Testis (tissue), 5 donors: ENCODE data around the gene UNC119. TPM values are rescaled to one million over a fixed set of nuclear protein-coding genes. Genes with fewer than 3 reads are reported as not detected.

ENCODE experiments used
- DNase-seq: peaks from one replicate; pipeline ENCODE4 v3.0.0-alpha.2; 2019
- H3K27ac ChIP-seq, 2 donors: fragments of 200-600 bp; sonication (generic); one replicate each; pipeline ENCODE4 v1.5.1; 2019
- H3K27me3 ChIP-seq: fragments of 200-600 bp; sonication (generic); one replicate; pipeline ENCODE4 v1.5.1; 2019
- H3K36me3 ChIP-seq: fragments of 200-600 bp; sonication (generic); one replicate; pipeline ENCODE4 v1.5.1; 2017; ENCODE audit warnings: low read depth; ENCODE audit errors: missing control alignments
- H3K4me1 ChIP-seq: fragments of 200-600 bp; sonication (generic); one replicate; pipeline ENCODE4 v1.5.1; 2019
- H3K4me3 ChIP-seq, 2 donors: fragments of 200-600 bp; sonication (generic); one replicate each; pipeline ENCODE4 v1.5.1; 2017 to 2019
- H3K9me3 ChIP-seq: fragments of 200-600 bp; sonication (generic); one replicate; pipeline ENCODE4 v1.5.1; 2017
- POLR2A ChIP-seq: fragments of 450-650 bp; IDR thresholded peaks from one replicate; pipeline ENCODE4 v1.6.1; 2017; ENCODE audit warnings: antibody characterized with exemption, mild to moderate bottlenecking, moderate library complexity
- WGBS, 2 donors: methylation state at CpG; one replicate each; pipeline ENCODE4 v1.1.5; 2018; 5-methylcytosine and 5-hydroxymethylcytosine counted together
- intact Hi-C: fragments of 100-400 bp; cut with DNase I; formaldehyde crosslinking; loops from one replicate; pipeline ENCODE4 v1.15.1; 2023; ENCODE audit warnings: low total_unique reads
- long read RNA-seq, 2 donors: transcript quantifications; one replicate each; lab custom pipeline, GENCODE V29; 2026
- polyA plus RNA-seq: library from polyadenylated mRNA; stranded (reverse); fragments of 350-450 nt; fragmentation: Illumina TruSeq; extraction: RNeasy Lipid Tissue Mini Kit (QIAGEN cat#74804); gene quantifications from one replicate; pipeline ENCODE4 v1.2.3, GENCODE V29; 2014; ENCODE audit warnings: low read depth, low replicate concordance; ENCODE audit not compliant: insufficient read depth
- total RNA-seq, 2 donors: library from RNA; depleted of rRNA; stranded (reverse); fragments of >200 nt; gene quantifications; one replicate each; pipeline ENCODE4 v1.2.3, GENCODE V29; 2016
- TF ChIP-seq, protein P1 (sequence below), 3 experiments: fragments of 450-650 bp in 2 of 3; fragments of 200-600 bp in 1 of 3; sonication (generic) in 1 of 3; IDR thresholded peaks; one replicate each; pipeline ENCODE4 v1.5.1; 2016 to 2019; ENCODE audit warnings: antibody characterized with exemption in 3 of 3, mild to moderate bottlenecking in 2 of 3, moderate library complexity in 1 of 3

Gene UNC119
- total RNA-seq (100 to 1,000 TPM; 175 to 180 TPM), polyA plus RNA-seq (94.9 TPM)
- long read RNA-seq, donor 1, full-length matches to known transcripts, result 25 of 25 reads
- long read RNA-seq, donor 1, partial matches to known transcripts, result 0 of 25 reads
- long read RNA-seq, donor 1, other reads (novel, unspliced or antisense), result 0 of 25 reads
- long read RNA-seq, donor 2, full-length matches to known transcripts, result 24 of 24 reads
- long read RNA-seq, donor 2, partial matches to known transcripts, result 0 of 24 reads
- long read RNA-seq, donor 2, other reads (novel, unspliced or antisense), result 0 of 24 reads

DNA sequence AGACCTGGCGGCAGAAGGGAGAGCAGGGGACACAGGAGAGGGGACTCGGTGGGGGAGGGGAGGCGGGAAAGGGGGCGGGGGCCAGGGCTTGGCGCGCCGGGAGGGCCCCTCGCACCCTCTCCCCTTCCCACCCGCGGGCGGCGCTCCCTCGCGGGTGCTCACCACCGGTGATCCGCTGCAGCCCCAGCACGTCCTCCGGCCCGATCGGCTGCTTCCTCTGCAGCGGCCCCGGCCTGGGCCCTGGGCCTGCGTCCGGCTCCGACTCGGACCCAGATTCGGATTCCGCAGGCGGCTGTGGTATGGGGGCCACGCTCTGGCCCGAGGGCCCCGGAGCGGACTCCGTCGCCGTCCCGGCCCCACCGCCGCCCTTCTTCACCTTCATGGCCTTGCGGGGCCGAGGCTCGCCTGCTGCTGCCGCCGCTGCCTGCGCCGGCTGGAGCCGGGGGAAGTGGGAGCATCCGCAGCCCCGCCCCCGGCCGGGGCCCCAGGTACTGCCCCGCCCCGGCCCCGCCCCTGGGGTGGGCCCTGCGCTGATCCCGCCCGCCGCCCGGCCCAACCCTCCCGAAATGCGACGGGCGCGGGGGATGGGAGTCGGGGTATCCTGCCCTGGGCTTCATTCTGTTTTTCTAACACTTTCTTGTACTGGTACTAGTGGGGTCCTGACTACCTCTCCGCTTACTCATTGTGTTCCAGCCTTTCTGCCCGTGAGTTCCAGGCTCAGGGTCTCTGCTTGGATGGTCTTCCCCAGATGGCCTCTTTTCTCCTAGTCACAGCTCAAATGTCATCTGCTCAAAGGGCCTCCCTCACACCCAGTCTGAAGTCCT lies at the start of gene UNC119:
UNC119 (minus strand) TSS at position 449 of the 824 bp plus-strand sequence; CDS start at position 382, 67 bp downstream.
- intact Hi-C loops, result no loop called here
- Histone ChIP-seq H3K4me1 (peaks cover 17% of the 10 kb centered on the region), H3K4me3 (peak within 1 kb of the TSS; percentile 86 to 92), H3K36me3 (no peaks in the 10 kb centered on the region), H3K9me3 (no peaks in the 10 kb centered on the region), H3K27ac (peak within 1 kb of the TSS; percentile 53 to 65), H3K27me3 (no peaks in the 10 kb centered on the region)
- TF ChIP-seq, protein P1, sequence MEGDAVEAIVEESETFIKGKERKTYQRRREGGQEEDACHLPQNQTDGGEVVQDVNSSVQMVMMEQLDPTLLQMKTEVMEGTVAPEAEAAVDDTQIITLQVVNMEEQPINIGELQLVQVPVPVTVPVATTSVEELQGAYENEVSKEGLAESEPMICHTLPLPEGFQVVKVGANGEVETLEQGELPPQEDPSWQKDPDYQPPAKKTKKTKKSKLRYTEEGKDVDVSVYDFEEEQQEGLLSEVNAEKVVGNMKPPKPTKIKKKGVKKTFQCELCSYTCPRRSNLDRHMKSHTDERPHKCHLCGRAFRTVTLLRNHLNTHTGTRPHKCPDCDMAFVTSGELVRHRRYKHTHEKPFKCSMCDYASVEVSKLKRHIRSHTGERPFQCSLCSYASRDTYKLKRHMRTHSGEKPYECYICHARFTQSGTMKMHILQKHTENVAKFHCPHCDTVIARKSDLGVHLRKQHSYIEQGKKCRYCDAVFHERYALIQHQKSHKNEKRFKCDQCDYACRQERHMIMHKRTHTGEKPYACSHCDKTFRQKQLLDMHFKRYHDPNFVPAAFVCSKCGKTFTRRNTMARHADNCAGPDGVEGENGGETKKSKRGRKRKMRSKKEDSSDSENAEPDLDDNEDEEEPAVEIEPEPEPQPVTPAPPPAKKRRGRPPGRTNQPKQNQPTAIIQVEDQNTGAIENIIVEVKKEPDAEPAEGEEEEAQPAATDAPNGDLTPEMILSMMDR (IDR thresholded peaks at IDR 0.05), result no peak
- no peak for TF ChIP-seq POLR2A
- DNase-seq, result peak; percentile 89
- 1 to 3% methylated on average over 16 to 64 of the region's 67 CpGs for WGBS, 2 donors

DNA sequence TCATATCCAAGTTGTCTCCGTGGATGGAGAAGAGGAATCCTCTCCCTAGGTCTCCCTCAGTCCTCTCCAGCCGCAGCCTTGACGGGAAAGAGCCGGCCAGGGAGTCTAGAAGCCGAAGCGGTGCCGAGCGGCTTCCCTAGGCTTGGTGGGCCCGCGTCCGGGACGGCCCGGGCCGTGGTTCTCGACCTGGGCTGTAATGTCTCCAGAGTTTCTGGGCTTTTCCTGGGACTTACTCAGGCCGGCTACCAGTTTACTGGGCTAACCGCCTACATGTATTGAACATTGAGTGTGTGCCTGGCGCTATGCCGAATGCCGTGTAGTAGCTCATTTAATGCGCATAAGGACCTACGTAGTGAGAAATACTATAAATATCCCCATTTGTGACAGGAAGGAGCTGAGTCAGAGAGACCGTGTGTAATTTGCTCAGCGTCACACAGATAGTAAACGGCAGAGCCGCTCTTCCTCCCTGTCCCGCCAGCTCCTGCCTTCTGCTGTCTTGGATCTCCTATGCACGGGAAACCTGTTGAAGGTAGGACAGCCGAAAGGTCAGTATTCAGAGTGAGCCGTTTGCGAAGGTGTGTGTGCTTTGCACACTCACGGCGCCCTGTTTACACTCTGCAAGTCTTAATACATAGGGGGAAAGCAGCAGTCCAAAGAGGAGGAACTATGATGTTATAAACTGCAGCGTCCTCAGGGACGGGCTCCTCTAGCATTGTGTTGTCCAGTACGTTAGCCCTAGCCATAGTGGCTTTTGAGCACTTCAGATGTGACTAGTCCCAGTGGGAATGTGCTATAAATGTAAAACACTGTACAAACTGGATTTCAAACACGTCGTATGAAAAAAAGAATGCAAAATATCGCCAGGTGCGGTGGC lies 47.1 kb upstream of the UNC119 start:
- peak overlapping the region; percentile 92 to 97 for H3K27ac ChIP-seq
- TF ChIP-seq, protein P1 (IDR thresholded peaks at IDR 0.05), result no peak
- no peak for TF ChIP-seq POLR2A
- peak overlapping the region; percentile 62 to 75 for H3K4me3 ChIP-seq
- peak; percentile 70 for DNase-seq
- peaks cover 10% of the 10 kb centered on the region for H3K4me1 ChIP-seq
- no peaks in the 10 kb centered on the region for H3K36me3 ChIP-seq
- WGBS, 2 donors, result 16 to 18% methylated on average over 21 to 40 of the region's 40 CpGs
- H3K27me3 ChIP-seq, result no peaks in the 10 kb centered on the region
- intact Hi-C loops, result no loop called here
- H3K9me3 ChIP-seq, result no peaks in the 10 kb centered on the region

DNA sequence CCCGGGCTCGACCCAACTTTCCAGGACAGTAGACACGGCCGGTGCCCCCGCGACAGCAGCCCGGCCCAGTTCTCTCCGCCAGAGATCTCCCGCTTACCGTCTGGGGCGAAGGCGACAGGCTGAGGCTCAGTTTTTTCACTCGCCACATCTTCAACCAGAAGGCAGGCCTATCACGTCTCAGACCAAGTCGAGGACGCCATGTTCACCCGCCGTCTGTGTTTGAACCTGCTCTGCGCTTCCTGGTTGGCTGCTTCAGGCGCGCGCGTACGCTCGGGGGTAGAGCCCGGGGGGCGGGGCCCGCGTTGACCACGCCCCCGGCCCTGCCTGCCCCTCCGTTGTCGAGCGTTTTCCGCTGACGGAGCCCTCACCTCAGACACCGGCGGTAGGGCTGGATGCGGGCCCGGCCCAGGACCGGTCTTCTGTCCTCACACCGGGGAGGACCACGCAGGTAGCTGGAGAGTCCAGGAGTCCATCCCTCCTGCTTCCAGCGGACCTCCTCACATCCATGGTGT lies 46.4 kb upstream of the UNC119 start, which contains the start of gene SPAG5:
SPAG5 (minus strand) TSS at position 227 of the 512 bp plus-strand sequence; CDS start at position 148, 79 bp downstream.
- no peaks in the 10 kb centered on the region for H3K27me3 ChIP-seq
- no peaks in the 10 kb centered on the region for H3K36me3 ChIP-seq
- peak within 1 kb of the TSS; percentile 62 to 75 for H3K4me3 ChIP-seq
- H3K9me3 ChIP-seq, result no peaks in the 10 kb centered on the region
- H3K4me1 ChIP-seq, result peaks cover 10% of the 10 kb centered on the region
- TF ChIP-seq POLR2A, result peak; percentile 74
- TF ChIP-seq, protein P1 (IDR thresholded peaks at IDR 0.05), result no peak
- intact Hi-C loops, result no loop called here
- WGBS, 2 donors, result 1% methylated on average over 41 of the region's 44 CpGs; no CpG with 5 or more reads in 1 of the 2 donors
- DNase-seq, result peak; percentile 97
- peak within 1 kb of the TSS; percentile 92 to 97 for H3K27ac ChIP-seq

DNA sequence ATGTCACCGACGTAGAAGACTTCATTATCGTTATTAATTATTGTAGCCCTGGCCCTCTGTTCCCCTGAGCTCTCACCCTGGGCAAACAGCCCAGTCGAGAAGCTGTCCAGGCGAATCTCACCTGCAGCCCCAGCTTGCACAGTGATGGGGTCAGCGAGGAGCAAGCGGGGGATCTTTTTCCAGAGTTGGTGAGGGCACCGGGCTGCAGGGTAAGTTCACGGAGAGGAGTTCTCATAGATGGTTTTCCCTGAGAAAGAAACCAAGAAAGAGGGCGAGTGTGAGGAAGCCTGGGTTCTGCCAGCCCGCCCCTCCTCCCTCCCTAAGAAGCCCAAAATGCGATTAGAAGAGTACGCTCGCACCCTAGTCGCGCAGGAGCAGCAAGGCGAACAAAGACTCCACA lies 46.0 kb upstream of the UNC119 start:
- TF ChIP-seq, protein P1 (IDR thresholded peaks at IDR 0.05), result no peak
- TF ChIP-seq POLR2A, result no peak

More for the DNA sequence above, 46.0 kb upstream of the UNC119 start:
- H3K36me3 ChIP-seq, result no peaks in the 10 kb centered on the region
- H3K4me3 ChIP-seq, result peak overlapping the region; percentile 62 to 75
- intact Hi-C loops, result no loop called here
- H3K27me3 ChIP-seq, result no peaks in the 10 kb centered on the region
- peak overlapping the region; percentile 52 to 97 for H3K27ac ChIP-seq
- no peaks in the 10 kb centered on the region for H3K9me3 ChIP-seq
- no peak for DNase-seq
- WGBS, 2 donors, result 2 to 4% methylated on average over 12 to 17 of the region's 17 CpGs
- H3K4me1 ChIP-seq, result peaks cover 10% of the 10 kb centered on the region
